Measurements from ENCODE around the gene GAL3ST2. TPM values are rescaled to one million over a fixed set of nuclear protein-coding genes. Genes with fewer than 3 reads are reported as not detected.
"Not testable (repeated sequence)": the region's sequence is repeated elsewhere in the genome, so short reads cannot be mapped to it uniquely, and the experiment has no call there.

Gene GAL3ST2
- polyA plus RNA-seq, 1 experiment, result not detected

GRCh38 chr2:241803387-241804325 is 27.0 kb downstream of the GAL3ST2 start:
- Histone ChIP-seq H3K27me3 (ENCODE audit: control insufficient read depth, insufficient read depth, low read length) (no peaks in the 10 kb centered on the region), H3K9me3 (ENCODE audit: control insufficient read depth, insufficient read depth, low read length) (no peaks in the 10 kb centered on the region; the same call in 1 of the 2 replicates), H3K27ac (ENCODE audit: low read depth, low read length) (no peak overlapping the region), H3K4me3 (ENCODE audit: low read depth, low read length) (peak overlapping the region; percentile 52)
- CTCF ChIA-PET, result no interaction called here
- TF ChIP-seq, protein P1, sequence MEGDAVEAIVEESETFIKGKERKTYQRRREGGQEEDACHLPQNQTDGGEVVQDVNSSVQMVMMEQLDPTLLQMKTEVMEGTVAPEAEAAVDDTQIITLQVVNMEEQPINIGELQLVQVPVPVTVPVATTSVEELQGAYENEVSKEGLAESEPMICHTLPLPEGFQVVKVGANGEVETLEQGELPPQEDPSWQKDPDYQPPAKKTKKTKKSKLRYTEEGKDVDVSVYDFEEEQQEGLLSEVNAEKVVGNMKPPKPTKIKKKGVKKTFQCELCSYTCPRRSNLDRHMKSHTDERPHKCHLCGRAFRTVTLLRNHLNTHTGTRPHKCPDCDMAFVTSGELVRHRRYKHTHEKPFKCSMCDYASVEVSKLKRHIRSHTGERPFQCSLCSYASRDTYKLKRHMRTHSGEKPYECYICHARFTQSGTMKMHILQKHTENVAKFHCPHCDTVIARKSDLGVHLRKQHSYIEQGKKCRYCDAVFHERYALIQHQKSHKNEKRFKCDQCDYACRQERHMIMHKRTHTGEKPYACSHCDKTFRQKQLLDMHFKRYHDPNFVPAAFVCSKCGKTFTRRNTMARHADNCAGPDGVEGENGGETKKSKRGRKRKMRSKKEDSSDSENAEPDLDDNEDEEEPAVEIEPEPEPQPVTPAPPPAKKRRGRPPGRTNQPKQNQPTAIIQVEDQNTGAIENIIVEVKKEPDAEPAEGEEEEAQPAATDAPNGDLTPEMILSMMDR (IDR thresholded peaks at IDR 0.05; ENCODE audit: low read depth, low read length), result no peak
- POLR2A ChIA-PET, result interaction anchor here (1.0 kb wide), 1 partner anchor 117 kb away, joined by 4 read pairs; the partner anchor contains the start of gene DTYMK
- DNase-seq (ENCODE audit: low read depth, low spot score), result peak; percentile 8

- ChIA-PET POLR2A (interaction anchor here (1.0 kb wide), 1 partner anchor 118 kb away, joined by 4 read pairs; the partner anchor contains the start of gene DTYMK), CTCF (no interaction called here)
- no peaks in the 10 kb centered on the region; the same call in 1 of the 2 replicates for H3K9me3 ChIP-seq (ENCODE audit: control insufficient read depth, insufficient read depth, low read length)
- no peak overlapping the region for H3K27ac ChIP-seq (ENCODE audit: low read depth, low read length)
- H3K27me3 ChIP-seq (ENCODE audit: control insufficient read depth, insufficient read depth, low read length), result no peaks in the 10 kb centered on the region
- no peak for DNase-seq (ENCODE audit: low read depth, low spot score)
- peak overlapping the region; percentile 52; the same call in 1 of the 2 replicates for H3K4me3 ChIP-seq (ENCODE audit: low read depth, low read length)
- TF ChIP-seq, protein P1 (IDR thresholded peaks at IDR 0.05; ENCODE audit: low read depth, low read length), result peak; percentile 21; the same call in 1 of the 2 replicates
Measured at GRCh38 chr2:241804326-241805229, 28.0 kb downstream of the GAL3ST2 start.

GRCh38 chr2:241806217-241806616 is 29.6 kb downstream of the GAL3ST2 start:
- H3K27ac ChIP-seq (ENCODE audit: low read depth, low read length); DNase-seq (ENCODE audit: low read depth, low spot score); H3K27me3 ChIP-seq (ENCODE audit: control insufficient read depth, insufficient read depth, low read length); H3K9me3 ChIP-seq (ENCODE audit: control insufficient read depth, insufficient read depth, low read length); POLR2A ChIA-PET; H3K4me3 ChIP-seq (ENCODE audit: low read depth, low read length); CTCF ChIA-PET: not testable (repeated sequence)

DNA sequence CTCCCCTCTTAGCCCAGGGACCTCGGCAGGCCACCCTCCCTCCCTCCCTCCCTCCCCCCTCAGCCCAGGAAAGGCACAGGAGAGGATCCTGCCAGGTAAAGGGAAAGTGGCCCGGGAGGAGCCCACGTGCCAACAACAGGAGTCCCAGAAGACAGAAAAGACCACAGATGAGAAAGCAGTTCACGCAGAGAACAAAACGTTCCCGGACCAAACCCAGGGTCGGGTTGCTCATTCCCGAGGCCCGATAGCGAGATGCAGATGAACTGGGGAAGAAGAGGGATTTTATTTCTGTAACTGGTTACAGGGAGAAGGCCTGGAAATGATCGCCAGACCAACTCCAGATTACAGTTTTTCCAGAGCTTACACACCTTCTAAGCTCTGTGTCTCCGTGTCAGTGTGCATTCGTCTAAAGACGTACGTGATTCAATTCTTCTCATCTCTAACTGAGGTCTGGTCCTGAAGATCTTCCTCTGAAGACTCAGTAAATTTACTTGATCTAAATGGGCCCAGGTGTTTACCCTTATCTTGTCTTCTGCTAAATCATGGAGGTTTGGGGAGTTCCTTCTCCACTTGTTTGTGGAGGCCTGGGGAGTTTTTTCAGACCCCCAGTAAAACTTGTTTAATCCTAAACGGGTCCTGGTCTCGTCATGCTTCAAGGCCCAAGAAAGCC is 31.6 kb downstream of the GAL3ST2 start:
- Histone ChIP-seq H3K4me3 (ENCODE audit: low read depth, low read length) (no peak overlapping the region), H3K27me3 (ENCODE audit: control insufficient read depth, insufficient read depth, low read length) (no peaks in the 10 kb centered on the region), H3K27ac (ENCODE audit: low read depth, low read length) (no peak overlapping the region), H3K9me3 (ENCODE audit: control insufficient read depth, insufficient read depth, low read length) (peaks cover 6% of the 10 kb centered on the region; the same call in 1 of the 2 replicates)
- POLR2A ChIA-PET, result no interaction called here
- DNase-seq (ENCODE audit: low read depth, low spot score), result no peak
- CTCF ChIA-PET, result no interaction called here
- TF ChIP-seq, protein P1 (IDR thresholded peaks at IDR 0.05; ENCODE audit: low read depth, low read length), result no peak

Measured in AG04450 (cell line).